D721Med (cell line): ENCODE measurements around the gene USP48.
A peak's percentile ranks its signal among the peaks of the same experiment; 100 is the strongest.

Experiments
- DNase-seq: peaks from one replicate; pipeline ENCODE4 v3.0.0; 2011; ENCODE audit warnings: low spot score; ENCODE audit not compliant: insufficient read length
- FAIRE-seq: peaks from 2 replicates; lab custom pipeline; 2011; peaks lifted over from hg19 to GRCh38; lab: Jason Lieb, UNC
- TF ChIP-seq, protein P1 (sequence below): IDR thresholded peaks from 2 replicates; pipeline ENCODE4 v1.5.1; 2012; ENCODE audit warnings: mild to moderate bottlenecking, control low read depth; ENCODE audit not compliant: insufficient read depth; ENCODE audit errors: missing control alignments

USP48 gene

DNA sequence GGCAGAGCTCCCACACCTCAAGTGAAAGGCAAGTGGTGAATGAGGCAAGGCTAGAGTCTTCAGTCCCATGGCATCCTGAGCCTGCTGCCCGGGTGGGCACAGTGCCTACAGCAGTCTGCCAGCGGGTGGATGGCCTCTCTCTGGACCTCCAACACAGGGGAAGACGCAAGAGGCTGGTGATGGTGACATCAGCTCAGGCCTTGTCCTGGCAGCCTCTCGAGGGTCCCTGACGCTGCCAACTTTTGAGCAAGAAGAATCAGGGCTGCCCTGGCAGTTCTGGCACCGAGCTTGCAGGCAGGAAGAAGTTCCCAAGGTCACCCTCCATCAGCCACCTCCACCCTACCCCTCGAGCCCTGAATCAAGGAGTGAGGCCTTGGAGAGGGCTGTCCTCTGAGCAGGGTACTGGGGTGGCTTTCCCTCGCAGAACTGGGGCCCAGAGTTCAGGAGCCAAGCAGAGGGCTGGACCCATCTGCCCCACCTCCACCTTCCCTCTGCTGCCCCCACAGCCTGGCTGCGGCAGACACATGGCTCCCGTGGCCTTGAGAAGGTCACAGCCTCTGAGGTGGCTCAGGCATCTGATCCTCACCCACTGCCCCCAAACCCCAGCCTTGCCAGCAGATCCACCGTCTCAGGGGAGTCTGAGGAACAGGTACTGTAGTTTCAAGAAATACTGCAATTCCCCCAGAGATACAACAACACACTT, 119.5 kb downstream of the USP48 start:
- TF ChIP-seq, protein P1, sequence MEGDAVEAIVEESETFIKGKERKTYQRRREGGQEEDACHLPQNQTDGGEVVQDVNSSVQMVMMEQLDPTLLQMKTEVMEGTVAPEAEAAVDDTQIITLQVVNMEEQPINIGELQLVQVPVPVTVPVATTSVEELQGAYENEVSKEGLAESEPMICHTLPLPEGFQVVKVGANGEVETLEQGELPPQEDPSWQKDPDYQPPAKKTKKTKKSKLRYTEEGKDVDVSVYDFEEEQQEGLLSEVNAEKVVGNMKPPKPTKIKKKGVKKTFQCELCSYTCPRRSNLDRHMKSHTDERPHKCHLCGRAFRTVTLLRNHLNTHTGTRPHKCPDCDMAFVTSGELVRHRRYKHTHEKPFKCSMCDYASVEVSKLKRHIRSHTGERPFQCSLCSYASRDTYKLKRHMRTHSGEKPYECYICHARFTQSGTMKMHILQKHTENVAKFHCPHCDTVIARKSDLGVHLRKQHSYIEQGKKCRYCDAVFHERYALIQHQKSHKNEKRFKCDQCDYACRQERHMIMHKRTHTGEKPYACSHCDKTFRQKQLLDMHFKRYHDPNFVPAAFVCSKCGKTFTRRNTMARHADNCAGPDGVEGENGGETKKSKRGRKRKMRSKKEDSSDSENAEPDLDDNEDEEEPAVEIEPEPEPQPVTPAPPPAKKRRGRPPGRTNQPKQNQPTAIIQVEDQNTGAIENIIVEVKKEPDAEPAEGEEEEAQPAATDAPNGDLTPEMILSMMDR: no peak
- FAIRE-seq: no peak

DNA sequence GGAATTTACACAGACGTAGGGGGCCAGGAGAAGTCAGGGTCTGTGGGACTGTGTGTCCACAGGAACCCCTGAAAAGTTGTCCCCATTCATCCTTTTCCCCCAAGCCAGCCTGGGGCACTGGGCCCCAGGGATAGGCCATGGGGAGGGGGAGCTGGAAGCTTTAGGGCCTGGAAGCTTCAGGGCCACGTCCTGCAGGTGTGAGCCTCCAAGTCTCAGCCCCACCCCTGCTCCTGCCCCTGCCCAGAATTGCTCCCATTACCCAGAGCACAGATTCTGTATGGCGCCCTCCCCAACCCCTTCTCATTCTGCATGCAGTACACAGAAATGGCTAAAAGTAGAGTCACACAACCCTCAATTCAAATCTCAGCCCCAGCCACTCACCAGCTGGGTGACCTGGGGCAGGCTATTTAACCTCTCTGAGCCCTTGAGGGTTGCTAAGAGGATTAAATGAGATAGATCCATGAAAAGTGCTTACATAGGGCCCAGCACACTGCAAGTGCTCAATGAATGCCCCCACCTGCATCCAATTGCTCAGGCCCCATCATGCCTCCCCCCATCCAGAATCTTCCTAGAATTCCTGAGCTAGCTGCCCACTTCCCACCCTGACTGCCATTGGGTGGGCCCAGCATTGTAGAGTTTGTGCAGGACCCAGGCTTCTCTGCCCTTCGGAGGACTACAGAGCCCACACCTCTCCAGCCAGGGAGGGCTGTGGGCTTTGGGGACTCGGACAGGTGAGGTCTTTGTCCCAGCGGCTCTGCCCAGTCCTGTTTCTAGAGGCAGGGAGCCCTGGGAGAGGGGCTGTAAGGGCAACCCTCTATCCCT, 120.3 kb downstream of the USP48 start:
- TF ChIP-seq, protein P1: no peak
- FAIRE-seq: no peak
- no peak for DNase-seq

More for the DNA sequence above, 119.5 kb downstream of the USP48 start:
- DNase-seq: no peak

DNA sequence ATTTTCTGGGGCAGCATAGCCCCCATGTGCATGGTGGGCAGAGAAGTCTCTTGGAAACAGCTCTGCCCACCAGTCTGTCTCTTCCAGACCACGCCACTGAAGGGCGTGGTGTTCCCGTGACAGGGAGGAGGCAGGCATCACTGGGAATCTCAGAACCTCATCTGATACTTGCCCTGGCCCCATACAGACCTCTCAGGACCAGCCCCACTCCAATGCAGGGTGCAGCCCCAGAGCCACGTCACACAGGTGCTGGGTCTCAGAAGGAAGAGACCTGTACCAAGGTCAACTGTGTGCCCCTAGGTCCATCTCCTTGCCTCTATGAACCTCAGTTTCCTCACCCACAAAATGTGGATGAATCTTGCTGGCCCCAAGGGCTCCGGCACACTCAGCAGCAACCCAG, 121.1 kb downstream of the USP48 start:
- TF ChIP-seq, protein P1: no peak
- no peak for DNase-seq
- FAIRE-seq: no peak

DNA sequence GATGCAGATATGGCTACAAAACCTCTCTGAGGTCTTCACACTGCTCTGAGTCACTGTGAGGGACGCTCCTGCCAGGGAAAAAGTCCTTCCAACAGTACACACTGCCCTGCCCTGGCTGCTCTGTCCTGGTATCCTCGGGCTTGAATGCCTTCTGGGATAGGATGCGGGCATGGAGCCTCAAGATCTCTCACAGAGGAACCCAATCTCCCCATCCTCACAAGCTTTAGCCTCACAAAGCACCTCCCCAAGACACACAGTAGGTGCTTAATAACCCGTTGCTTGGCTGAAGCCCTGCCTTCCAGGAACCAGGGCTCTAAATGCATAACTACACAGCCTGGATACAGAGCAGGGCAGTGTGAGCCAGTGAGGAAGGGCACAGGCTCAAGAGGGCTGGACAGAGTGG, 123.0 kb downstream of the USP48 start:
- DNase-seq (no peak), FAIRE-seq (no peak)
- TF ChIP-seq, protein P1: no peak

DNA sequence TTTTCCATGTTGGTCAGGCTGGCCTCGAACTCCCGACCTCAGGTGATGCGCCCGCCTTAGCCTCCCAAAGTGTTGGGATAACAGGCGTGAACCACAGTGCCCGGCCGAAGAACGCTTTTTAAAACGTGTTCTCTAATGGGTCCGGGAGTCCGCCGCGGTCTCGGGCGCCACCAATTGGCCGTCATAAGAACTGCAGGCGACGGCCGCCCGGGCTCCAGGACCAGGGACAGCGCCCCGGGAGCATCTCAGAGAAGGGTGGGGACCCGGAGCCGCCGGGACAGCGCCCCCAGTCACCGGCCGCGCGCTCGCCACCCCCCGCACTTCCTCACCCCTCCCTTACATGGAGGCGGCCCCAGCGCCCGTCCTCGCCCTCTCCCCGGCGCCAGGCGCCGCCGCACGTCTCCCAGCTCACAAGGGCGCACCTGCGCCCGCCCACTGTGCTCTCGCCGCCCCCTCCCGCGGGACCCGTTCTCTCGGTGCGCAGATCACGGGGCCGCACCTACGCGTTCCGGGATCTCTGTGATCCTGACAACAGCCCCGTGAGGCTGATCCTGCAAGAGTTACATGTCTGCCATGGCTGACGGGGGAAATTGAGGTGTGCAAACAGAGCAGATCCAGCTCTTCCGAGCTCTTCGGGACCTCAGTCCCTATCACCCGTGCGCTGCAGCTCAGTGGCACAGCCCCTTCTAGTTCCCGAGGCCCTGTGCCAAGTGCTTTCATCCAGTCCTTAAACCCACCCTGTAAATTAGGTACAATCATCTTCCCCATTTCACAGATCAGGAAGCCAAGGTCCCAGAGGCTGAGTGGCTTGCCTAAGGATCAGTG, 123.6 kb downstream of the USP48 start:
- no peak for FAIRE-seq
- TF ChIP-seq, protein P1: peak; percentile 85

DNA sequence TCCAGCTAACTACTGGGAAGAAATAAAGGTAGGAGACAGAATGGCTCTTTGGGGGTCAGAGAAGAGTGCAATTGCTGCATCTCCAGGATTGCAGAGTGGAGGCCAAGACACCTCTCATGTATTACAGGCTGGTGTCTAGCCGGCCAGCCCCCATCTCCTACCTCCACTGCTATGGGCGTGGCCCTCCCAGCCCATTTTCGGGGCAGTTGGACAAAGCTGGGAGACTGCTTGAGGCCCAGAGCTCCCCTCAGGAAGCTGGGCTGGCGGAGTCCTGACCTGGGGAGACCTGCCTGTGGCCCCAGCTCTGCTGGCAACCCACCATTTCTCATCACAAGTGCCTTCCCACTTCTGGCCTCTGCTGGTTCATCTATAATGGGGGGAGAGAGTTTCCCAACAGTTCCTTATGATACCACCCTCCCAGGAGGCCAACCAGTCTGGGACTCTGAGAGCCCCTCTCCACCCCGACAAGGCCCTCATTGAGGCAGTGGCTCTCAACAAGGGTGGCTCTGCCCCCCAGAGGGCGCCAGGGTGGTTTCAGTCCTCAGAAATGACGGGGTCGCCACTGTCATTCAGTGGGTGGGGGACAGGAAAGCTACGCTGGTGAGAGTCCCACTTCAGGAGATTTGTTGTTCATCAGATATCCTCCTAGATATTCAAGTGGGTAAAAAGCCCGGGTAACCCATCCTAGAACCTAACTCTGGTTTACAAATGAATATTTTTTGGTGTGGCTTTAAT, 125.3 kb downstream of the USP48 start:
- no peak for DNase-seq
- TF ChIP-seq, protein P1: no peak
- no peak for FAIRE-seq

More for the DNA sequence above, 123.6 kb downstream of the USP48 start:
- DNase-seq: peak; percentile 63
